GM23248 (cell line): ENCODE measurements around the gene KCNT1. TPM values are rescaled to one million over a fixed set of nuclear protein-coding genes. Genes with fewer than 3 reads are reported as not detected.

Experiments
- DNase-seq: peaks from one replicate; pipeline ENCODE4 v3.0.0-alpha.2; 2015
- H2AFZ ChIP-seq: fragments of 200-600 bp; sonication (generic); 2 replicates; pipeline ENCODE4 v1.6.1; 2016; ENCODE audit warnings: antibody characterized with exemption
- H3F3A ChIP-seq: fragments of 200-600 bp; sonication (generic); 2 replicates; pipeline ENCODE4 v1.6.1; 2016; ENCODE audit warnings: mild to moderate bottlenecking, antibody characterized with exemption, mixed run types; ENCODE audit not compliant: insufficient read depth
- H3K27ac ChIP-seq: fragments of 200-600 bp; sonication (generic); 2 replicates; pipeline ENCODE4 v1.5.1; 2016; ENCODE audit warnings: mild to moderate bottlenecking
- H3K27me3 ChIP-seq: fragments of 200-600 bp; sonication (generic); replicated peaks from 2 replicates; pipeline ENCODE4 v1.6.1; 2016; ENCODE audit warnings: mild to moderate bottlenecking; ENCODE audit not compliant: insufficient read depth
- H3K36me3 ChIP-seq: fragments of 200-600 bp; sonication (generic); 2 replicates; pipeline ENCODE4 v1.6.1; 2016; ENCODE audit warnings: low read depth, mild to moderate bottlenecking
- H3K4me1 ChIP-seq: fragments of 200-600 bp; sonication (generic); 2 replicates; pipeline ENCODE4 v1.6.1; 2016; ENCODE audit warnings: mild to moderate bottlenecking; ENCODE audit not compliant: insufficient read depth
- H3K4me2 ChIP-seq: fragments of 200-600 bp; sonication (generic); one replicate; pipeline ENCODE4 v1.6.1; 2016; ENCODE audit warnings: mild to moderate bottlenecking; ENCODE audit not compliant: unreplicated experiment
- H3K4me3 ChIP-seq: fragments of 200-600 bp; sonication (generic); 2 replicates; pipeline ENCODE4 v1.5.1; 2016; ENCODE audit warnings: mild to moderate bottlenecking
- H3K79me2 ChIP-seq: fragments of 200-600 bp; sonication (generic); 2 replicates; pipeline ENCODE4 v1.6.1; 2016; ENCODE audit warnings: mild to moderate bottlenecking; ENCODE audit not compliant: insufficient read depth
- H3K9ac ChIP-seq: fragments of 200-600 bp; sonication (generic); 2 replicates; pipeline ENCODE4 v1.6.1; 2016; ENCODE audit warnings: mild to moderate bottlenecking
- H3K9me2 ChIP-seq: fragments of 200-600 bp; sonication (generic); 2 replicates; pipeline ENCODE4 v1.6.1; 2016; ENCODE audit warnings: mixed run types, mild to moderate bottlenecking, moderate library complexity; ENCODE audit not compliant: insufficient read depth
- H3K9me3 ChIP-seq: fragments of 200-600 bp; sonication (generic); one replicate; pipeline ENCODE4 v1.6.1; 2017; ENCODE audit warnings: low read depth
- H4K20me1 ChIP-seq: fragments of 200-600 bp; sonication (generic); 2 replicates; pipeline ENCODE4 v1.6.0; 2016; ENCODE audit not compliant: insufficient read depth
- EZH2 ChIP-seq: fragments of 200-600 bp; sonication (generic); IDR thresholded peaks from 2 replicates; pipeline ENCODE4 v1.6.1; 2018; ENCODE audit warnings: antibody characterized with exemption, mild to moderate bottlenecking; ENCODE audit not compliant: insufficient read depth, poor library complexity, severe bottlenecking
- EZH2phosphoT487 ChIP-seq: fragments of 200-600 bp; sonication (generic); IDR thresholded peaks from 2 replicates; pipeline ENCODE4 v1.6.1; 2018; ENCODE audit warnings: antibody characterized with exemption, moderate library complexity, mild to moderate bottlenecking, low read depth; ENCODE audit not compliant: insufficient read depth
- WGBS, 2 experiments: methylation state at CpG; one replicate each; pipeline ENCODE4 v1.1.6; 2015 to 2017; ENCODE audit warnings: low lambda C conversion rate in 2 of 2, low coverage in 1 of 2; ENCODE audit errors: missing lambda C conversion rate in 2 of 2; 5-methylcytosine and 5-hydroxymethylcytosine counted together
- in situ Hi-C: fragments of 300-500 bp; cut with MboI; formaldehyde crosslinking; loops from 2 replicates; pipeline ENCODE4 v1.15.0; 2020
- polyA plus RNA-seq: library from polyadenylated mRNA; unstranded; fragments of >200 nt; fragmentation: Nextera tagmentation; extraction: Ambion mirVana; gene quantifications from 2 replicates; pipeline ENCODE4 v1.2.1, GENCODE V29; 2016
- total RNA-seq: library from RNA; depleted of rRNA; stranded (reverse); fragments of >200 nt; shearing (Covaris generic); gene quantifications from 2 replicates; pipeline ENCODE4 v1.2.3, GENCODE V29; 2014

The KCNT1 gene
- total and polyA plus RNA-seq, 2 experiments from 2014 or later = not detected

- WGBS, 2 experiments = 54 to 78% methylated on average over 4 to 19 of the region's 19 CpGs
- in situ Hi-C loops = no loop called here
Observed at GRCh38 chr9:135778421-135778820, 76.4 kb downstream of the KCNT1 start.

GRCh38 chr9:135779571-135779970 lies 77.6 kb downstream of the KCNT1 start:
- Histone ChIP-seq H3K79me2 (no peaks in the 10 kb centered on the region), H3K9ac (no peak overlapping the region), H3K9me2 (no peaks in the 10 kb centered on the region), H3K9me3 (no peaks in the 10 kb centered on the region), H3K4me2 (no peak overlapping the region), H4K20me1 (no peaks in the 10 kb centered on the region), H3K27ac (no peak overlapping the region), H3K4me1 (no peaks in the 10 kb centered on the region), H3K4me3 (no peak overlapping the region), H3K27me3 (peaks cover 4% of the 10 kb centered on the region; the same call in 1 of the 2 replicates), H3F3A (no peaks in the 10 kb centered on the region), H2AFZ (no peak overlapping the region), H3K36me3 (no peaks in the 10 kb centered on the region)
- in situ Hi-C loops = no loop called here
- DNase-seq = no peak
- TF ChIP-seq EZH2 (no peak), EZH2phosphoT487 (no peak)
- 66 to 69% methylated on average over 14 of the region's 14 CpGs for WGBS, 2 experiments

More at GRCh38 chr9:135778421-135778820, 76.4 kb downstream of the KCNT1 start:
- no peaks in the 10 kb centered on the region for H3K79me2 ChIP-seq
- TF ChIP-seq EZH2 (no peak), EZH2phosphoT487 (no peak)
- H3K9me2 ChIP-seq = no peaks in the 10 kb centered on the region
- H3F3A ChIP-seq = no peaks in the 10 kb centered on the region
- no peak overlapping the region for H2AFZ ChIP-seq
- H4K20me1 ChIP-seq = no peaks in the 10 kb centered on the region
- no peaks in the 10 kb centered on the region for H3K4me1 ChIP-seq
- peaks cover 4% of the 10 kb centered on the region; the same call in 1 of the 2 replicates for H3K27me3 ChIP-seq
- H3K4me2 ChIP-seq = no peak overlapping the region
- H3K9me3 ChIP-seq = no peaks in the 10 kb centered on the region
- H3K4me3 ChIP-seq = no peak overlapping the region
- H3K9ac ChIP-seq = no peak overlapping the region
- no peaks in the 10 kb centered on the region for H3K36me3 ChIP-seq
- H3K27ac ChIP-seq = no peak overlapping the region
- no peak for DNase-seq

- Histone ChIP-seq H3K4me3 (no peak overlapping the region), H4K20me1 (no peaks in the 10 kb centered on the region), H3K27ac (no peak overlapping the region), H3K9ac (no peak overlapping the region), H3K79me2 (no peaks in the 10 kb centered on the region), H3K4me2 (no peak overlapping the region), H3K4me1 (no peaks in the 10 kb centered on the region), H3K9me2 (no peaks in the 10 kb centered on the region), H3K36me3 (no peaks in the 10 kb centered on the region), H3F3A (no peaks in the 10 kb centered on the region), H3K27me3 (peaks cover 4% of the 10 kb centered on the region; the same call in 1 of the 2 replicates), H2AFZ (no peak overlapping the region), H3K9me3 (no peaks in the 10 kb centered on the region)
- in situ Hi-C loops = no loop called here
- no peak for TF ChIP-seq EZH2
- no peak for TF ChIP-seq EZH2phosphoT487
- WGBS, 2 experiments = 76 to 79% methylated on average over 16 of the region's 16 CpGs
- DNase-seq = no peak
Observed at GRCh38 chr9:135780086-135780485, 78.1 kb downstream of the KCNT1 start.

GRCh38 chr9:135780626-135781025 lies 78.6 kb downstream of the KCNT1 start:
- in situ Hi-C loops = no loop called here
- Histone ChIP-seq H3K27me3 (peaks cover 4% of the 10 kb centered on the region; the same call in 1 of the 2 replicates), H2AFZ (no peak overlapping the region), H3K4me1 (no peaks in the 10 kb centered on the region), H3K79me2 (no peaks in the 10 kb centered on the region), H4K20me1 (no peaks in the 10 kb centered on the region), H3K9me2 (no peaks in the 10 kb centered on the region), H3K9me3 (no peaks in the 10 kb centered on the region), H3K27ac (no peak overlapping the region), H3K9ac (no peak overlapping the region), H3K36me3 (no peaks in the 10 kb centered on the region), H3F3A (no peaks in the 10 kb centered on the region), H3K4me2 (no peak overlapping the region), H3K4me3 (no peak overlapping the region)
- TF ChIP-seq EZH2phosphoT487 = no peak
- TF ChIP-seq EZH2 = no peak
- 67 to 77% methylated on average over 15 to 20 of the region's 21 CpGs for WGBS, 2 experiments
- DNase-seq = no peak

- H3K4me3 ChIP-seq = no peak overlapping the region
- WGBS, 2 experiments = 72 to 77% methylated on average over 23 to 24 of the region's 24 CpGs
- no peak for DNase-seq
- in situ Hi-C loops = no loop called here
- no peak overlapping the region for H2AFZ ChIP-seq
- H3K9ac ChIP-seq = no peak overlapping the region
- no peaks in the 10 kb centered on the region for H3F3A ChIP-seq
- no peak overlapping the region for H3K27ac ChIP-seq
- peaks cover 4% of the 10 kb centered on the region; the same call in 1 of the 2 replicates for H3K27me3 ChIP-seq
- no peaks in the 10 kb centered on the region for H3K9me3 ChIP-seq
- no peaks in the 10 kb centered on the region for H4K20me1 ChIP-seq
- no peaks in the 10 kb centered on the region for H3K79me2 ChIP-seq
- H3K36me3 ChIP-seq = no peaks in the 10 kb centered on the region
- no peak overlapping the region for H3K4me2 ChIP-seq
- no peaks in the 10 kb centered on the region for H3K9me2 ChIP-seq
- H3K4me1 ChIP-seq = no peaks in the 10 kb centered on the region
- TF ChIP-seq EZH2 (no peak), EZH2phosphoT487 (no peak)
Observed at GRCh38 chr9:135782946-135783345, 81.0 kb downstream of the KCNT1 start.
